Right lobe of liver (tissue), 4 donors: Measurements from ENCODE around the gene PNLDC1.

ENCODE experiments used
- CTCF ChIP-seq, 4 donors: fragments of 200-600 bp in 3 of 4; fragments of 450-650 bp in 1 of 4; IDR thresholded peaks; one replicate each; pipeline versions ENCODE4 v1.5.1 to v1.8.0; 2016 to 2022; ENCODE audit warnings: antibody characterized with exemption in 4 of 4, mild to moderate bottlenecking in 2 of 4
- POLR2A ChIP-seq: fragments of 450-650 bp; IDR thresholded peaks from one replicate; pipeline ENCODE4 v1.6.1; 2017; ENCODE audit warnings: antibody characterized with exemption, mild to moderate bottlenecking
- donor health status: DM: no; HTN: no; CAD: no.
- donor health status: DM: no; HTN: no; CAD: no.
- donor health status: DM: no; HTN: yes; CAD: no.

- TF ChIP-seq POLR2A = no peak
- TF ChIP-seq CTCF (IDR thresholded peaks at IDR 0.05) = no peak
These were observed 40.4 kb upstream of the PNLDC1 start for GRCh38 chr6:159759645-159760044.
